Hippocampal formation (tissue), 2 donors: ENCODE results near the gene EVX2.

Experiments
- DNase-seq, 2 donors: peaks; one replicate each; lab custom pipeline; 2025; lab: John Stamatoyannopoulos, UW

Gene EVX2

GRCh38 chr2:176082824-176083751, 674 bp downstream of the EVX2 start:
- no peak for DNase-seq

DNA sequence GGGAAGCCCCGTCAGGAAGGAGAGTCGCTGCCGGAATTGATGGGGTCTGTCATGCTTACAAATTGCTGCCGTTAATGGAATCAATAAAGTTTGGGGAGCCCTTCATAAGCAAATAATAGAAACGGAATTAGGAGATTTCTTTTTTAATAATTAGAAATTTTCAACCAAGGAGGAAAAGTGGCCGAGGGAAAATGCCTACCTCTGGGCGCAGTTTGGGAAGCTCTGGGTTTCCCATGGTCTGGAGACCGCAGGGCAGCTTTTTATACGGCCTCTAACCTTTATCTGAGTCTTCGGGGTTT, 1.3 kb downstream of the EVX2 start:
- DNase-seq, result no peak

- DNase-seq, result no peak
These were observed 1.8 kb downstream of the EVX2 start for GRCh38 chr2:176081837-176082524.

DNA sequence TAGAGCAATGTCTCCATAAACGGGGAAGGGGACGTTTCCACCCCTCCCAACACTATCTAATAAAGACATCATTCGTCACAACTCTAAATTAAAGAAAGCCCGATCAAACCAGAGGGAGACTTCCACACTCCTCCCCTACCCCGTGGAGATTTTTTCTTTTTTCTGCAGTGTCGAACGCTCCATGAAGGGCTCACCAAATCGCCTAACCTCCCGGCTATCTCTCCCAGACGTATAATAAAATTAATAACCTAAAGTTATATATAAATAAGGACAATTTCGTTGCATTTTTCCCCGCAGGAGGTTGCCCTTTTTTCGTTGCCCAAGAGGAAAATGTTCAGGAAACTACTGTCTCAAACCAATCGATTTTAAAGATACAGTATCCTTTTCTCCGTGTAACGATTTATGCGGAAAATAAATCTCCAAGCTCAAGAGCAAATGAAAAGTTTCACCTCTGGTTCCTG, 2.4 kb downstream of the EVX2 start:
- no peak for DNase-seq

DNA sequence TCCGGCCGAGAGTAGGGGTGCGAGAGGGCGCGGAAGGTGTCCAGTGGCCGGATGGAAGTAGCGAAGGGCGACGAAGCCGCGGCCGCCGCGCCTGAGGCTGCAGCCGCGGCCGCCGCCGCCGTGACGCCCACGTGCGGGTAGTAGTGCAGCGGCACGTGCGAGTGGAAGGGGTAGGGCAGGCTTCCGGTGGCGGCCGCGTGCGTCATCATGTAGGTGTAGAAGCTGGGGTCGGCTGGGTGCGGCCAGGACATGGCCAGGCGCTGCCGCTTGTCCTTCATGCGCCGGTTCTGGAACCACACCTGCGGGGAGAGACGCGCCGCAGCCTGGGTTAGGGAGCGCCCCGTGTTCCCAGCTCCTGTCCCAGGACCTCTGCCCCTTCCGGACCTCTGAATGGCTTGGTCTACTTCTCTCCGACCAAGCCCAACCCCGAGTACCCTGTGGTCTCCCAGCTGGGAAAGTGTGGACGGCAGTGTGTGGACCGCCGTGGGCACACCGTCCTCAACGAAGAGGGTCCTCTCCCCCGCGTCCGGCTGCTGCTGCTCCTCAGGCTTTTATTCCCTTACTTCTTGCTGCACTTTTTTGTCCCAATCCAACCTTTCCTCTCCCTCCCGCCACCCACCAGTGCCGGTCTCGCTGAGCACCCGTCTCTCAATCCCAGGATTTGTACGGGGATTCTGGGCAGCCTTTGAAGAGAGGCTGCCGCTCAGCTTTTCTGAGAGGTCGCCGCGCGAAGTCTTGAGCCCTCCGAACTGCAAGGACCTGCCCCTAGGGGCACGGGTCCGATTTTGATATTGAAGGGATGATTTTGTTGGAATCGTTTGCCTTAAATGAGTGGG, 3.0 kb downstream of the EVX2 start:
- no peak for DNase-seq

GRCh38 chr2:176079831-176080539, 3.8 kb downstream of the EVX2 start:
- no peak for DNase-seq

DNA sequence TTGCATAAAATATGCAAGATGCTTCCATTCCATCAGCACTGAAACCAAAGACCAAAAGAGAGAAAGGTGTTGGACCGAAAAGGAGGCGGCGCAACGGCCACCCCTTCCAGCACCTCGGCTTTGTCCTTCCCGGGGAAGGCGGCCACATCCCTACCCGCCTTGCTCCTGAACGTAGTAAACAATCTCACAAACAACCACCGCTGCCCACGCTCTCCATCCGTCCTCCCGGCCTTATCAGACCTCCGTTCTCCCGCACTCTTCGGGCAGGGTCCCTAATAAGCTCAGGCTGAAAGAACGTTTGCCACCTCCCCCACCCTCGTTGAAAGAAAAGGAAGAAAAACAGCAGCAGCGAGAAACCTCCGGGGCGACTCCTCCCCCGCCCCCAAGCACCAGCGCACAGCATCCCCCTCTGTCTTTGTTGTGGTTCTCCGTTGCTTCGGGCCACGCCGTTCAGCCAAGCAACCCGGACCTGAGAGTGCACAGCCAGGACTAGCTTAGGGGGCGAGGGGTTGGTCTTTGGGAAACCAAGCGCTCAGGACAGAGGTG, 4.4 kb downstream of the EVX2 start:
- DNase-seq, result no peak

DNA sequence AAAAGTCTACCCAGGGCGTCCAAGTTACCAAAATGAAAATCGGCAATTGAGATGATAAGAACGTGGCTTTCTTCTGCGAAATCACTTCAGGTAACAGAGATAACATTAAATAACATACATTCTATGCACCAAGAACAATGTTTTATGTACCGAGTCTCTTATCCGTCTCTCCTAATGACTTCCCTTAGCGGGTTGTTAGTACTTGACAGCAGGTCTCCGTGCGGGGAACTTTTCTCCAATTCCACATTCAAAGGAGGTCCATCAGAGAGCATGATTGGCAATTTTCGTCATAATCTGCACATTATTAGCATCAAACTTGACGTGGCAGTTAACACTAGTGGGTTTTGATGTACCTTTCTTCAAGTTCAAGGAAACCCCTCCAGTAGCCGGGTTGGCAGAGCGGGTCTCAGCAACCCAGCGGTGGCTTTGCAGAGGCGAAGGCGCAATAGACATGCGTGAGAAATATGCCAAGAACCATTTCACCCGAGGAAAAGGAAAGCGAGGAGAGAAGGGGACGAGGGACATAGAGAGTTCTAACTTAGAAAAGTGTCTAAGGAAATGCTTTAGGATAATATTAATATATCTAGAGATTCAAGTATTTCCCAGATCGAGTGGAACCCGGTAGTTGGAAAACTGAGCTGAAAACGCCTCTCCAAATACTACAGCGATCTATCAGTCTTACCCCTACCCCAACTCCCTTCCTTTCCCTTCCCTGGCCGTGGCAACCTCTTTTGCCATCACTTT, 5.0 kb downstream of the EVX2 start:
- DNase-seq, result no peak

DNA sequence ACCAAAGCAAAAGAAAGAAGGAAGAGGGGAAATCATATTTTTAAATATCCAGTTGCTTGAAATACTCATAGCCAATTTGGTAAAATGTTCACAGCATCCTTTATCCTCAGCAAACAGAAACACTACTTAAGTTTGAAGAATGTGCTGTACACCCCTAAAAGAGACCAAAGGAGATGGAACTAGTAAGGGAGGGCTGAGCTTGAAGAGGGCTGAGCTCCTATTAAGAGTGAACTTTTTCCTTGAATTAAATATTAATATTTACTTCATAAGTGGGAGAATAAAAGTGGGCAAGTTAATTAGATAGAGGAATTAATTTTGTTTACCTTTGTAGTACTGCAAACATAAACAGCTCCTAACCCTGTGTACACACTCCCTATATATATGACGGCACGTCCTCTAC, 7.0 kb downstream of the EVX2 start:
- DNase-seq, result no peak

GRCh38 chr2:176076063-176076462, 7.7 kb downstream of the EVX2 start:
- no peak for DNase-seq

- no peak for DNase-seq
These were observed 8.3 kb downstream of the EVX2 start for GRCh38 chr2:176075481-176075880.

DNA sequence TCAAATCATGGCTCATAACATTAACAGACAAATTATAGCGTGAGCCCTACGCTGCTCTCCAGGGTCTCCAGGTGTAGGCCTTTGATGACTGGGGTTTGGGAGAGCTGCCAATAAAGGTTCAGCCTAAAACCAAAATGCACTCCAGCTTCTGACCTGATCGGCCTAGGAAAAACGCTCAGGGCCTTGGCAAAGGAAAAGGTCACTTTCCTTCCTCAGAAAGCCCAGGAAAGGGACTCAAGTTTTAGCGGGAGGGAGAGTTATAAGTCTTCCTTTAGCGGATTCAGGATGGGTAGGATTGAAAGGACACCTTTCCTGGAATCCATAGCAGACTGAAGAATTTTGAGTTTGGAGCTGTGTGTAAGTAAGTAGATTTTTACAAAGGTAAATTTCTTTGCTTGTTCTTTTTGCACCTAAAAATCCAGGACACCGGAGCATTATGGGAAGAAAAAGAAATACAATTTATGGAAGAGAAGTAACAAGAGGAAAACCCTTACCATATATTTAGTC, 8.8 kb downstream of the EVX2 start:
- no peak for DNase-seq

- DNase-seq, result no peak
These were observed 10.5 kb downstream of the EVX2 start for GRCh38 chr2:176072951-176073904.

DNA sequence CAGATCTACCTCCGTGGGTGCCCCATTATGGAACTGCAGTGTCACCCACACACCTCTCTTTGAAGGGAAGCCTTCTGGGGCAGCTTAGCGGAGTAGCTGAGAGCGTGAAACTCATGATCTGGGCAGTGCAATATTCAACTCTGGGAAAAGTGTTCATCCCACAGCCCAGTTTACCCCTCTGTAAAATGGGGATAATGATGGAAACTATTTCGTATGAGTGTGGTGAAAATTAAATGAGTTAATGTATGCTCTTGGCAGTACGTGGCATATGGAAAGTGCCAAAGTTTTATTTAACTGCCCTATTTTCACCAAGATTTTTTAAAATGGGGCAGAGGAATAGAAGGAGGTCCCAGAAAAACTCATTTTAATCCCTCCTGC, 11.5 kb downstream of the EVX2 start:
- no peak for DNase-seq

DNA sequence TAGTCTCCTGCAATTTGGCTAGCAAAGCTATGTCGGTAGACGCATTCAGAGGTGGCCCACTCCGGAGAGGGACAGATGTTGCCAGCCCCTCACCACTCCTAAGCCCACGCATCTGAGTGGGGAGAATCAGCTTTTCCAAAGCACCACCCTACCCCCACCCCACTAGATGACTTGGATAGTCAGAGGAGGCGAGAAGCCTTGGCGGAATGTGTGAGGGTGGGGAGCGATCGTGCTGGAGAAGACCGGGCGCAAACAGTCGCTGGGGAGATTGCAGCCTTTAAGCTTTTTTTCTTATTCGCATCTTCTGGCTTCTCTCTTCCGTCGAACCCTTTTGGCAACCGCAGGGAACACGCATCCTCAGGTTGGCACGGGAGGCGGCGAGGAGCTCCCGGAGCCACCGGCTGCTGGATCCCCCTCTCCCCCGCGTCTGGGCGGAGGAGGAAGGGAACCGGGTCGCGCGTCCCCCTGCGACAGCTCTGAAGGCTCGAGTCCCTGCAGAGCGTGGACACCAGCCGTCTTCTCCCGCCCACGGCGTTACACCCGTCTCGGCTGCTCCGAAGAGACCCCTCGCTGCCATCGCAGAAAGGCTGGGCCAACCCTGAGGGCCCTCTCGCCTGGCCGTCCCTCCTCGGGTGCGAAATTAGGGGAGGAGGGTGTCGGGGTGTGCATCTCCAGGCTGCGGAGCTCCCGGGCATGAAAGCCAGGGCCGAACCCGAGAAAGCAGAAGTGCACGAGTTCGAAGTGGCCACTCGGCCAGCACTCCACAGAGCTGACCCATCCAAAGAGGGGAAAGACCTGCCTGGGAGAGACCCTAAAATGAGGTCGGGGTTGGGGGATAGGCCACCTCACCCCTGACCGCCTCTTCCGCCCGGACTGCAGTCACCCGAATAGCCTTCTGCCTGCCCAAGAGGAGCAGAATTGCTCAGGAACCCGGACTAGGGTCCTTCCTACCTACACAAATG, 12.2 kb downstream of the EVX2 start:
- no peak for DNase-seq

DNA sequence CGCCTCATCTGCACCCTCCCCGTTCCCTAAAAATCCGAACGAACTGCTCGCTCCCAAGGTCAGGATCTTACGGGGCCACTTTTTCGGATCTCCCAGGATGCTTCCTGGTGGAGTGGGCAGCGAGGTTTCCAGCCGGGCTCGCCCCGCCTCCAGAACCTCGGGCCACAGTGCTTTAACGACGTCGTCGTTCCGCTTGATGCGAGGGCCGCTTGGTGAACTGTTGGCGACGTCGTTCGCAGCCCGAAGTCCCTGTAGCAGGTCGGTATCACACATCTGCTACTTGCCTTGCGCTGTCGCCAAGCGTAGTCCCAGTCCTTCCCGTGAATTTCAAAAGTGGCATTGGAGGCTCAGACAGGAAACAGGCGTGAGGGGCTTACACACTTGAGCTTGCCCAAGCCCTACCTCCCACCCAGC, 15.3 kb downstream of the EVX2 start:
- DNase-seq, result no peak

DNA sequence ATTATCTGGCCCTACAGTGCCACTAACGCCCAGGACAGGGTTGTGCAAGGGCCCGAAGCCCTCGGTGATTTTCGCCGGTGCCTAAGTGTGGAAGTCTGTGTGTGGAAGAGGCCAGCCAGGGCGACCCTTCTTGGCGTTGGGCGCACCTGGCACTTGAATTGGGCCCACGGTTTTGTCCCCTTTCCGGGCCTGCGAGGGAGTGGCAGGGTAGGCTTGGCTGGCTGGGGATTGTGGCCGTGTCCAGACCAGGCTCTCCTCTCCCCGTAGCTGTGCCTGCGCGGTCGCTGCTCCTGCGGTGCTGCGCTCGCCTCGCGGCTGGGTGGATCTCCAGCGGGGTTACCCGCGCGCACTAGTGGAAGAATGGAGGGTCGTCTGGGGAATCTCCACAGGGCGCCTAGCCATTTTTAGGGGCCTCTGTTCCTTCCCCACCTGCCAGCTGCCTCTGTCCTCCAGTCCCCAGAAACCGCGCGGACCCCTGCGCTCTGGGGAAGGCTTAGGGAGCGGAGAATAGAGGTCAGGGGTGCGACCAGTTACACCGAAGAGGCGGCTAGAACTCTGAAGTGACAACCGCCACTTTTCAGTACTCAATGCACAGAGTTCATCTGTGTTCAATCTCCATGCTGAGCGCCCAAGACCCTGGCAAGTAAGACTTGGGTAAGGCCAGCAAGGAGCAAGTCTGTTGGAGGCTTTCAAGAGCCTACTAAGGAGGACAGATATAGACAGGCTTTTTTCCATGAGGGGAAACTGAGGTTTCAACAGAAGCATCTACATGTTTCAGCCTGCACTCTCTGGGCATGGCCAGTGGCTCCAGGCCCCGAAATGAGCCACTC, 16.0 kb downstream of the EVX2 start:
- DNase-seq, result no peak
